Measurements from ENCODE around the gene OR1G1.
"Not testable (repeated sequence)": the region's sequence is repeated elsewhere in the genome, so short reads cannot be mapped to it uniquely, and the experiment has no call there.

Gene OR1G1

GRCh38 chr17:3127451-3127850 lies at the start of gene OR1G1:
Gene OR1G1 (minus strand): TSS chr17:3127551. CDS start chr17:3127551, 0 bp downstream.
- no peak for DNase-seq

- DNase-seq = peak; percentile 3
These were observed 40.2 kb upstream of the OR1G1 start for GRCh38 chr17:3167574-3167973.

- DNase-seq = no peak
These were observed 29.9 kb upstream of the OR1G1 start for GRCh38 chr17:3157218-3157617.

- DNase-seq = not testable (repeated sequence)
These were observed 10.1 kb upstream of the OR1G1 start for GRCh38 chr17:3137494-3137893.

- no peak for DNase-seq
These were observed 23.0 kb downstream of the OR1G1 start, which contains the start of gene OR1D2 for GRCh38 chr17:3104322-3104721. Gene OR1D2 (minus strand): TSS chr17:3104422. CDS start chr17:3092996, 11,426 bp downstream.

All from hematopoietic multipotent progenitor cell treated with erythropoietin and hydrocortisone succinate and interleukin-3 and kit ligand, for 4 days (in vitro differentiated cells).